ENCODE measurements around the gene MYBBP1A. TPM values are rescaled to one million over a fixed set of nuclear protein-coding genes. Genes with fewer than 3 reads are reported as not detected.

MYBBP1A gene
- total and polyA plus RNA-seq, 2 donors (not counting 1 experiment from before 2014, with no cell fraction given) = 72.4 to 74.4 TPM

DNA sequence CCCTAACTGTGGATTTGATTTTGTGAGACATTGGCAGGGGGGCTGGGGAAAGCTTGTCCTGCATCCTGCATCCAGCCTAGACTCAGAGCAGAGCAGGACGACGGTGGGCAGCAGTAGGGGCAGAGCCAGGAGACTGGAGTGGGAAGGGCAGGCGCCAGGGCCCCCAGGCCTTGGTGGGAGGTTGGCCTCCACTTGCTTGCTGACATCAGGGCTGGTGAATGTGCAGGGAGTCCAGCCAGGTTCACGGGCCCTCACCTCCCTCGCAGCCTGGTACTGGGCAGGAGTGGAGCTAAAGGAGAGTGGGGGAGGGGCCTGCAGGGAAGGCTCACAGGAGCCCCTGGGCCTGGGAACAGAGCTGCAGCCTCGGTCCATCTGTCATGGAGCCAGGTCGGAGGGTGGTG lies 26.9 kb upstream of the MYBBP1A start:
- Histone ChIP-seq H3K9me3 (ENCODE audit: control extremely low read depth in 1 of 3, control insufficient read depth in 2 of 3, insufficient read depth in 1 of 3, low read length in 2 of 3) (peaks cover 0 to 7% (median 0%) of the 10 kb centered on the region in 3 donors), H3K9ac (ENCODE audit: low read length) (no peak overlapping the region), H3K4me1 (ENCODE audit: control insufficient read depth in 2 of 2, insufficient read depth in 2 of 2, low read length in 2 of 2) (peaks cover 8 to 16% of the 10 kb centered on the region in 2 donors), H2AFZ (ENCODE audit: insufficient read depth, low read depth, low read length, poor library complexity, severe bottlenecking) (no peak overlapping the region), H3K4me2 (replicated peaks; ENCODE audit: low read depth, low read length, poor library complexity, severe bottlenecking) (no peak overlapping the region), H3K4me3 (ENCODE audit: control extremely low read depth in 1 of 5, extremely low read depth in 1 of 5, insufficient read depth in 1 of 5, low read depth in 2 of 5, low read length in 4 of 5) (no peak overlapping the region), H3K27ac (ENCODE audit: low read length in 2 of 2) (no peak overlapping the region), H4K20me1 (ENCODE audit: control insufficient read depth, insufficient read depth, low read length, poor library complexity, severe bottlenecking) (no peaks in the 10 kb centered on the region), H3K27me3 (replicated peaks in 1 of 4; ENCODE audit: control extremely low read depth in 1 of 4, control insufficient read depth in 3 of 4, insufficient read depth in 4 of 4, low read length in 3 of 4) (peaks cover 0 to 45% (median 22%) of the 10 kb centered on the region in 4 experiments), H3K36me3 (replicated peaks in 1 of 2; ENCODE audit: control extremely low read depth in 1 of 2, control insufficient read depth in 1 of 2, extremely low read depth in 1 of 2, insufficient read depth in 2 of 2, low read length in 1 of 2) (no peaks in the 10 kb centered on the region), H3K79me2 (ENCODE audit: control insufficient read depth, insufficient read depth, low read length) (no peaks in the 10 kb centered on the region)
- POLR2A ChIA-PET = no interaction called here
- Mint-ChIP-seq H3K27ac (no peak overlapping the region), H3K27me3 (peaks cover 44% of the 10 kb centered on the region), H3K4me3 (no peak overlapping the region), H3K9me3 (ENCODE audit: insufficient read depth) (no peaks in the 10 kb centered on the region), H3K4me1 (peaks cover 8% of the 10 kb centered on the region)
- no peak for TF ChIP-seq EZH2 (IDR thresholded peaks at IDR 0.05; ENCODE audit: borderline replicate concordance, insufficient read depth, low read depth, low read length, poor library complexity, severe bottlenecking)
- TF ChIP-seq, protein P1, sequence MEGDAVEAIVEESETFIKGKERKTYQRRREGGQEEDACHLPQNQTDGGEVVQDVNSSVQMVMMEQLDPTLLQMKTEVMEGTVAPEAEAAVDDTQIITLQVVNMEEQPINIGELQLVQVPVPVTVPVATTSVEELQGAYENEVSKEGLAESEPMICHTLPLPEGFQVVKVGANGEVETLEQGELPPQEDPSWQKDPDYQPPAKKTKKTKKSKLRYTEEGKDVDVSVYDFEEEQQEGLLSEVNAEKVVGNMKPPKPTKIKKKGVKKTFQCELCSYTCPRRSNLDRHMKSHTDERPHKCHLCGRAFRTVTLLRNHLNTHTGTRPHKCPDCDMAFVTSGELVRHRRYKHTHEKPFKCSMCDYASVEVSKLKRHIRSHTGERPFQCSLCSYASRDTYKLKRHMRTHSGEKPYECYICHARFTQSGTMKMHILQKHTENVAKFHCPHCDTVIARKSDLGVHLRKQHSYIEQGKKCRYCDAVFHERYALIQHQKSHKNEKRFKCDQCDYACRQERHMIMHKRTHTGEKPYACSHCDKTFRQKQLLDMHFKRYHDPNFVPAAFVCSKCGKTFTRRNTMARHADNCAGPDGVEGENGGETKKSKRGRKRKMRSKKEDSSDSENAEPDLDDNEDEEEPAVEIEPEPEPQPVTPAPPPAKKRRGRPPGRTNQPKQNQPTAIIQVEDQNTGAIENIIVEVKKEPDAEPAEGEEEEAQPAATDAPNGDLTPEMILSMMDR (IDR thresholded peaks at IDR 0.05) = no peak
- 82% methylated on average over 7 of the region's 7 CpGs for WGBS (ENCODE audit: insufficient coverage)
- no peak for DNase-seq
- intact Hi-C loops (cut with micrococcal nuclease) = no loop called here
- CTCF ChIA-PET = interaction anchor here (0.6 to 1.2 kb wide), 2 partner anchors 15 to 159 kb away, joined by 3 to 6 read pairs; no protein-coding TSS in a partner anchor
- no peak for ATAC-seq (ENCODE audit: low read depth)

DNA sequence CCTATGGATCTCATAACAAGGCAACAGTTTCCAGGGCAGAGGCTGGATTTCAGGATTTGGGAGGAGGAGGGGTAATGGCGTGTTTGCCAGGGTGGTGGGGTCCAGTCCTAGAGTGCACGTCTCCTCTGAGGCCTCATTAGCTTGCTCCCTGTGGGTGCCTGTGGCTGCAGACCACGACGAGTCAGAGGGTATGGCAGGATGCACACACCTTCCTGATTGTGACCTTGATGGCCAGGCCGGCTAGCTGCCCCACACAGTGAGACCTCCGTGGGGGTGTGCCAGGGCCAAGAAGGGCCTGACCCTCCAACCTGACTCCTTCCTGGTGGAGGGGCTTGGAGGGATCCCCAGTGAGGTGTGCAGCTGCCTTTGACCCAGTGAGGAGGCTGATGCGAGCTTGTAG lies 25.1 kb upstream of the MYBBP1A start:
- intact Hi-C loops (cut with micrococcal nuclease) = no loop called here
- POLR2A ChIA-PET = no interaction called here
- Mint-ChIP-seq H3K27ac (no peak overlapping the region), H3K9me3 (ENCODE audit: insufficient read depth) (no peaks in the 10 kb centered on the region), H3K4me3 (no peak overlapping the region), H3K4me1 (peaks cover 8% of the 10 kb centered on the region), H3K27me3 (peaks cover 36% of the 10 kb centered on the region)
- TF ChIP-seq, protein P1 (IDR thresholded peaks at IDR 0.05) = no peak
- no peak for TF ChIP-seq EZH2 (IDR thresholded peaks at IDR 0.05; ENCODE audit: borderline replicate concordance, insufficient read depth, low read depth, low read length, poor library complexity, severe bottlenecking)
- ATAC-seq (ENCODE audit: low read depth) = no peak
- Histone ChIP-seq H3K4me3 (ENCODE audit: control extremely low read depth in 1 of 5, extremely low read depth in 1 of 5, insufficient read depth in 1 of 5, low read depth in 2 of 5, low read length in 4 of 5) (no peak overlapping the region), H3K27ac (ENCODE audit: low read length in 2 of 2) (no peak overlapping the region), H3K27me3 (replicated peaks in 1 of 4; ENCODE audit: control extremely low read depth in 1 of 4, control insufficient read depth in 3 of 4, insufficient read depth in 4 of 4, low read length in 3 of 4) (peaks cover 0 to 39% (median 19%) of the 10 kb centered on the region in 4 experiments), H4K20me1 (ENCODE audit: control insufficient read depth, insufficient read depth, low read length, poor library complexity, severe bottlenecking) (no peaks in the 10 kb centered on the region), H3K4me2 (replicated peaks; ENCODE audit: low read depth, low read length, poor library complexity, severe bottlenecking) (no peak overlapping the region), H3K4me1 (ENCODE audit: control insufficient read depth in 2 of 2, insufficient read depth in 2 of 2, low read length in 2 of 2) (peaks cover 8 to 16% of the 10 kb centered on the region in 2 donors), H3K36me3 (replicated peaks in 1 of 2; ENCODE audit: control extremely low read depth in 1 of 2, control insufficient read depth in 1 of 2, extremely low read depth in 1 of 2, insufficient read depth in 2 of 2, low read length in 1 of 2) (no peaks in the 10 kb centered on the region), H3K9me3 (ENCODE audit: control extremely low read depth in 1 of 3, control insufficient read depth in 2 of 3, insufficient read depth in 1 of 3, low read length in 2 of 3) (peaks cover 0 to 7% (median 0%) of the 10 kb centered on the region in 3 donors), H3K79me2 (ENCODE audit: control insufficient read depth, insufficient read depth, low read length) (no peaks in the 10 kb centered on the region), H3K9ac (ENCODE audit: low read length) (no peak overlapping the region), H2AFZ (ENCODE audit: insufficient read depth, low read depth, low read length, poor library complexity, severe bottlenecking) (no peak overlapping the region)
- CTCF ChIA-PET = interaction anchor here (1.4 kb wide), 1 partner anchor 13 kb away, joined by 4 read pairs; no protein-coding TSS in a partner anchor
- 41% methylated on average over 6 of the region's 7 CpGs for WGBS (ENCODE audit: insufficient coverage)
- DNase-seq = no peak

Measured in B cell (primary cell).